GM18511 (cell line): ENCODE data around the gene GAPDH.
A peak's percentile ranks its signal among the peaks of the same experiment; 100 is the strongest.
"Not testable (repeated sequence)": the region's sequence is repeated elsewhere in the genome, so short reads cannot be mapped to it uniquely, and the experiment has no call there.

Source experiments
- ATAC-seq: cut with Tn5 transposase; IDR thresholded peaks from one replicate; pipeline ENCODE4 v1.9.1; 2021; ENCODE audit warnings: mild to moderate bottlenecking, moderate library complexity; ENCODE audit not compliant: unreplicated experiment

Gene GAPDH

GRCh38 chr12:6528539-6529235 lies 5.6 kb upstream of the GAPDH start:
- no peak for ATAC-seq

- ATAC-seq: no peak
These were observed 5.0 kb upstream of the GAPDH start for GRCh38 chr12:6529291-6529737.

- no peak for ATAC-seq
These were observed 3.6 kb upstream of the GAPDH start for GRCh38 chr12:6530576-6531260.

GRCh38 chr12:6532051-6532926 lies 2.0 kb upstream of the GAPDH start:
- no peak for ATAC-seq

- peak; percentile 19 for ATAC-seq
These were observed 1.2 kb upstream of the GAPDH start for GRCh38 chr12:6532927-6533652.

- peak; percentile 20 for ATAC-seq
These were observed 729 bp upstream of the GAPDH start for GRCh38 chr12:6533653-6533922.

GRCh38 chr12:6534695-6534944 lies 303 bp downstream of the GAPDH start:
- ATAC-seq: no peak

- peak; percentile 3 for ATAC-seq
These were observed 804 bp downstream of the GAPDH start for GRCh38 chr12:6534945-6535696.

GRCh38 chr12:6535697-6535946 lies 1.3 kb downstream of the GAPDH start:
- ATAC-seq: no peak

GRCh38 chr12:6535960-6536847 lies 1.9 kb downstream of the GAPDH start:
- no peak for ATAC-seq

- no peak for ATAC-seq
These were observed 2.7 kb downstream of the GAPDH start for GRCh38 chr12:6536894-6537579.

- ATAC-seq: not testable (repeated sequence)
These were observed 3.5 kb downstream of the GAPDH start for GRCh38 chr12:6537580-6538419.

GRCh38 chr12:6538420-6539313 lies 4.3 kb downstream of the GAPDH start:
- ATAC-seq: no peak

- no peak for ATAC-seq
These were observed 5.0 kb downstream of the GAPDH start for GRCh38 chr12:6539314-6539682.

- ATAC-seq: no peak
These were observed 5.4 kb downstream of the GAPDH start for GRCh38 chr12:6539707-6540134.

- no peak for ATAC-seq
These were observed 6.0 kb downstream of the GAPDH start for GRCh38 chr12:6540181-6540877.
